NCI-H2171 treated with DMSO at 0.1 percent for 48 hours (cell line): Measurements from ENCODE around the gene ARMC9.
"Not testable (repeated sequence)": the region's sequence is repeated elsewhere in the genome, so short reads cannot be mapped to it uniquely, and the experiment has no call there.

ENCODE experiments used
- DNase-seq: peaks from one replicate; lab custom pipeline; 2025; lab: John Stamatoyannopoulos, UW

Gene ARMC9, protein sequence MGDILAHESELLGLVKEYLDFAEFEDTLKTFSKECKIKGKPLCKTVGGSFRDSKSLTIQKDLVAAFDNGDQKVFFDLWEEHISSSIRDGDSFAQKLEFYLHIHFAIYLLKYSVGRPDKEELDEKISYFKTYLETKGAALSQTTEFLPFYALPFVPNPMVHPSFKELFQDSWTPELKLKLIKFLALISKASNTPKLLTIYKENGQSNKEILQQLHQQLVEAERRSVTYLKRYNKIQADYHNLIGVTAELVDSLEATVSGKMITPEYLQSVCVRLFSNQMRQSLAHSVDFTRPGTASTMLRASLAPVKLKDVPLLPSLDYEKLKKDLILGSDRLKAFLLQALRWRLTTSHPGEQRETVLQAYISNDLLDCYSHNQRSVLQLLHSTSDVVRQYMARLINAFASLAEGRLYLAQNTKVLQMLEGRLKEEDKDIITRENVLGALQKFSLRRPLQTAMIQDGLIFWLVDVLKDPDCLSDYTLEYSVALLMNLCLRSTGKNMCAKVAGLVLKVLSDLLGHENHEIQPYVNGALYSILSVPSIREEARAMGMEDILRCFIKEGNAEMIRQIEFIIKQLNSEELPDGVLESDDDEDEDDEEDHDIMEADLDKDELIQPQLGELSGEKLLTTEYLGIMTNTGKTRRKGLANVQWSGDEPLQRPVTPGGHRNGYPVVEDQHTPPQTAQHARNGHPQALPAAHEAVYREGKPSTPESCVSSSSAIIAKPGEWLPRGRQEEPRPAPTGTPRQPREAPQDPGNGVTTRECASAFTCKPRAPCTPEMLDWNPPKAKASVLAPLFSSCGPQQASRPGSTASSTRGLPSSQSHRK

DNA sequence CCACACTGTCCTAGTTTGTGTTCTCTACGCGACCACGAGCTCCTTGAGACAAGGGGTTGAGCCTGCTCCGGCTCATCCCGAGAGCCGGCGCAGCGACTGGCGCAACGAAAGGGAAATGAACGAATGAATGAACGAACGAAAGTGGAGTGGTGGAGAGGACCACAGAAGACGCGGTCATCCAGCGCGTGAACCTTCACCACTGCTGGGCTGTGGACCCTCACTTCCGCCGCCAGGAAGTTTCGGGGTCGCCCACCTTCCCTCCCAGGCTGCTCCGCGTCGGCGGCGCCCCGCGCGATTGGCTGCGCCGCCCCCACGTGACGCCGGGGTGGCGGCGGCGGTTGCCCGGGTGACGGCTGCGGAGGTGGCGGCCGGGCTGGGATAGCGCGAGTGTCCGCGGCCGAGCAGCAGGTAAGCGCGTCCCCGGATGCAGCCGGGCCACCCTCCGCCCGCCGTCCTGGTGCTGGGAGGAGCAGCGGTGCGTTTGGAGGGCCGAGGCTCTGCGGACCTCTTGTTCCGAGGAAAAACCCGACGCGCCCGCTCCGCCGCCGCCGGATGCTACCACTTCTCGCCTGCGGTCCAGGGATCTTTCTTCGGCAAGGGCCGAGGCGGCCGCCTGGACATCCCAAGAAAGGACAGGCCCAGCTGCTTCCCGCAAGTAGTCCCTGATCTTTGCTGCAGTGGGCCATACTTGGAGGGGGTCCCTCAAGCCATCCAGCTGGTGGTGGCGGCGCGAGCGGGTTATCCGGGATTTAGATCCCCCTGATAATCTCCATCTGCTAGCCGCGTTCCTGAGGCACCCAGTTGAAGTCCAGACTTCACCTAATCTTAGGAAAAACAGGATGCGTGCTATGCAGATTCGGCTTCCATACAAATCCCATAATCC is at the start of gene ARMC9:
Gene ARMC9, plus strand, starts transcription at position 341 of the 883 bp plus-strand sequence. CDS start 7,608 bp downstream, outside the sequence.
- peak; percentile 37 for DNase-seq

DNA sequence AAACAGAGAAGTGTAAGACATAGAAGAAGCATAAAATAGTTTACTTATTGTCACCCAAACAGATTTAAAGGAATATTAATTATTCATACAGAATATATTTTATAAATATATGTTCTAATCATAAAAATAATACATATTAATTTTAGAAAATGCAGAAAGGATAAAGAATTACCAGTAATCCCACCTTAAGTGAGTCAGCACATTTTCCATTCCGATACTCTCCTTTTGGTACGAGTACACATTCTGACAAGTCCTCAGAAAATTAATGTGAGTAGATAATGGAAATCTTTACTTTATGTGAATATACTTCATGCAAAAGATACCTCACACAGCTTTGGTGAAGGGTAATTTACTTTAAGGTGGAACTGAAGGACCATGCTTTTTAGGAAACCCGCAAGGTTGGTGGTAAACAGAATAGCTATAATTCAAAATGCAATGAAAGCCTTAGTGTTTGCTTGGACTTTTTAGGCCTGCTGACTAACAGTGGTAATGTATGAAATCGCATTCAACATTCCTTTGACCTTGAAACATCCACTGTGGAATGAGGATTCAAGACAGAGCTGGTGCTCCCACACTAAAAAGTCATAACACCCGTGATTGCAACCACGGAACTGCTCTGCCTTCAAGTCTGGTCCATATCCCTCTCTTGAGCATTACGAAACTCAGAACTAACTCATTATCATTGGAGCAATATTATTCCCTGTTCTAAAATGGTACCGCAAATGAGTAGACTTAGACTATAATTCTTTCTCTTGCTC is 45.5 kb upstream of the ARMC9 start:
- no peak for DNase-seq

DNA sequence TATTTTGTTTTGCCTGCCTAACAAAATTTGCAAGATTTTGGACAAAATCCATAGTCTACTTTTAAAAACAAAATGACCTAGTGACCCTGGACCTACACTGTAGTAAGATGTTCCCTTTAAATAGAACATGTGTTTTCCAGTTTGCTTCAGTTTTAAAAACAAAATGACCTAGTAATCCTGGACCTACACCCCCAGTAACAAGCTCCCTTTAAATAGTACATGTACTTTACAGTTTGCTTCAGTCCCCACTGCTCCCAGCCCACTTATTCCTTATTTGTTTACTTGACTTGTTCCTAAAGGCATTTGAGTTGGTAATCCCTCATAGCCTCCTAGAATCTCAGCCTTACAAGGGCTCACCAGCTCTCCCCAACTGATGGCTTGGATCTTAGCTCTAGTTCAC is 39.1 kb upstream of the ARMC9 start:
- DNase-seq: no peak

DNA sequence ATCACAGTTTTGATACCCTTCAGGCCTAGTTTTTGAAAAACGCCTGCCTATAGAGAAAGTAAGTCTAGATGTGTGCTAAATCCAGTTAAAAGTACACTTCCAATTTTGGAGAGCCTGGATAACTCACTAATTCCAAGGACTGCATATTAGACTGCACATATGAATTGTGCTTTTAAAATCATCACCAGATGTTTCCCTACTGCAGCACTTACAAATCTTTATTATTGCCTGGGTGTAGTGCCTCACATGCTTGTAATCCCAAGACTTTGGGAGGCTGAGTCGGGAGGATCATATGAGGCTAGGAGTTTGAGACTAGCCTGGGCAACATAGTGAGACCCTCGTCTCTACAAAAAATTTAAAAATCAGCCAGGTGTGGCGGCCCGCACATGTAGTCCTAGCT is 37.7 kb upstream of the ARMC9 start:
- DNase-seq: no peak

DNA sequence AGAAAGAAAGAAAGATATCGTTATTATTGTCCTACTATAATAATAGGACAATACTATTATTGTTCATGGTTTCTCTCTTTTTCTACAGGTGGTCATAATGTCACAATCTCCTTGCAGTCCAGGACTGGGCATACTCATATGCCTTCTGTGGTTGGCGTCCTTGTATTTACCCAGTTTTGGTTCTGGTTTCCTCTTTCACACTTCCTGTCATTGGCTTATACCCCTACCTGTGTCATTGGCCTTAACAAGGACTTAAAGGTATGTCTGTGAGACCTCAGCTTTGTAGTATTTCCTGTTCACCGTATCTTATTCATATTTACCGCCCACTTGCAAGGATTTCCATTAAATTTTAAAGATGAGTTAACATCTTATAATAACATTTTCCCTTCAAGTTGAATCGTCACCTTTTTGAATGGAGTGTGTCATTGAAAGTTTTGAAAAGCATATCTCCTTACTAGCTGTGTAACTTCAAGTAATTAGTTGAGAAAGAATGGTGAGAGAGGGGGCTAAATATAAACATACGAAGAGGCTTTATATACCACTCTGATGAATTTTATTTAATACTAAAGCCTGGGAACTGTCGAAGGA is 37.1 kb upstream of the ARMC9 start:
- no peak for DNase-seq

DNA sequence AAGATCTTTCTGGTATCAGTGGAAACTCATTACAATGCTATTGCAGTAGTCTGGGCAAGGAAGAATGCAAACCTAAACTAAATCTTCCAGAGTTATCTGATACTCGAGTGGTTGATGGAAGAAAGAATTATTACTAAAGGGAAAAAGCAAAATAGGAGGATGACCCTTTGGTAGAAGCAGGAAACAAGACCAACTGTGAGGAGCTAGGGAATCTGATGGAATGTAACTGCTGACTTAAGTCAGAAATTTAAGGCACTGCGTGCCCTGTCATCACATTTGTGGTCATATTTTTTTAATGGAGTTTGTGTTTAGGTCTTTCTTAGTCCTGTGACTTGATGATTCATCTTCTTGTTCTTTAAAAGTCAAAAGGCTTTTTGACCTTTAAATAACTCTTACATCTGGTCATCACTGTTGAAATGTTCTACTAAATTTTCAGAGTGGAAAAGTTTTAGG is 36.5 kb upstream of the ARMC9 start:
- DNase-seq: no peak

DNA sequence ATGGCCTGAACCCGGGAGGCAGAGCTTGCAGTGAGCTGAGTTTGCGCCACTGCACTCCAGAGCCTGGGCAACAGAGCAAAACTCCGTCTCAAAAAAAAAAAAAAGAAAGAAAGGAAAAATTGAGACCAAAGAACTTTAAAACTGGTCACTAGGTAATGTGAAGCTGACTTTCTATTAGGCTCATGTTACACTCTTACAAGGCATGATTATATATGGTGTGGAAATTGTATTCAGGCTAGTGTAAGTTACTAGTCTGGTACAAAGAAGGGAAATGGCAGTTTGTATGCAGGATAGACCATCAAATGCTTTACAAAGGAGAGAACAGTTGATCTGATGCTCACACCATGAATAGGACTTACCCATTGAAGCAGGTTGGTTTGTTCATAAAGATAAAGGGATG is 35.4 kb upstream of the ARMC9 start:
- no peak for DNase-seq

DNA sequence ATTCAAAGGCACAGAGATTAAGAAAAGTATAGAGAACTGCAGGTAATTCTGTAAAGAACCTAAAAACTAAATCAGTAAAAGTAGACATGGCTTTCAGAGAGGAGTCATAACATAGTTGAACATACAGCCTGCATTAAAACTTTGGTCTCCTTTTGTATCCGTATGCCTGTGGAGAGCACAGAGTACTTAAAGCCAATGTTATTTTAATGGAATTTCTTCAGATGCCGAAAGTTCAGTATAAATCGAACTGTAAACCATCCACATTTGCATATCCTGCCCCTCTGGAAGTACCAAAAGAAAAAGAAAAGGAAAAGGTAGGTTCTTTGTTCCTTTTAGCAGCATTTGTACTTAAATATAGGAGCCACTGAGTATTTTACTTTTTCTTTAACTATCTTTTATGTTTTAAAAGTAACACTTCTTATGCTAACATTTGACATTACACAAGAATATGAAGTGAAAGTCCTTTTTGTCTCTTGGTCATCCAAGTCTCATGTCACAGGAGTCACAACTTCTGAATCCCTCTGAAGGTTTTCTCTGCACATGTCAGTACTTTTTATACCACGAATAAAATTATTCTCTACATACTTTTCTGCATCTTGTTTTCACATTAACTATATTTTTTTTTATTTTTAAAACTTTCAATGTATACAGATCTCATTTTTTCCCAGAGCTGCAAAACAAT is 34.9 kb upstream of the ARMC9 start:
- no peak for DNase-seq

DNA sequence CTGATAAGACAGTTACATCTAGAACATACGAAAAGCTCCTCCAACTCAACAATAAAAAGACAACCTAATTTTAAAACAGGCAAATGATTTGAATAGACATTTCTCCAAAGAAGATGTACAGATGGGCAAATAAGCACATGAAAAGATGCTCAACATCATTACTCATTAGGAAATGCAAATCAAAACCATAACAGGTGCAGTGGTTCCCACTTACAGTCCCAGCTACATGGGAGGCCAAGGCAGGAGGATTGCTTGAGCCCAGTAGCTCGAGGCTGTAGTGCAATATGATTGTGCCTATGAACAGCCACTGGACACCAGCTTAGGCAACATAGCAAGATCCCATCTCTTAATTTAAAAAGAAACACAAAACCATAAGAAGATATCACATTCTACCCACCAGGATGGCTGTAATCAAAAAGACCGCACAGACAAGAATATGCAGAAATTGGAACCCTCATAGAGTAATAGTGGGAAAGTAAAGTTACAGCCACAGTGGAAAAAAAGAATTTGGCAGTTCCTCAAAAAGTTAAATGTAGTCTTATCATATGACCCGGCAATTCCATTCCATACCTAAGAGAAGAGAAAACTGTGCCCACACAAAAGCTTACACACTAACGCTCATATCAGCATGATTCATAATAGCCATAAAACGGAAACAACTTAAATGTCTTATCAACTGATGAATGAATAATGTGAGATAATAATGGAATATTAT is 30.5 kb upstream of the ARMC9 start:
- DNase-seq: no peak

DNA sequence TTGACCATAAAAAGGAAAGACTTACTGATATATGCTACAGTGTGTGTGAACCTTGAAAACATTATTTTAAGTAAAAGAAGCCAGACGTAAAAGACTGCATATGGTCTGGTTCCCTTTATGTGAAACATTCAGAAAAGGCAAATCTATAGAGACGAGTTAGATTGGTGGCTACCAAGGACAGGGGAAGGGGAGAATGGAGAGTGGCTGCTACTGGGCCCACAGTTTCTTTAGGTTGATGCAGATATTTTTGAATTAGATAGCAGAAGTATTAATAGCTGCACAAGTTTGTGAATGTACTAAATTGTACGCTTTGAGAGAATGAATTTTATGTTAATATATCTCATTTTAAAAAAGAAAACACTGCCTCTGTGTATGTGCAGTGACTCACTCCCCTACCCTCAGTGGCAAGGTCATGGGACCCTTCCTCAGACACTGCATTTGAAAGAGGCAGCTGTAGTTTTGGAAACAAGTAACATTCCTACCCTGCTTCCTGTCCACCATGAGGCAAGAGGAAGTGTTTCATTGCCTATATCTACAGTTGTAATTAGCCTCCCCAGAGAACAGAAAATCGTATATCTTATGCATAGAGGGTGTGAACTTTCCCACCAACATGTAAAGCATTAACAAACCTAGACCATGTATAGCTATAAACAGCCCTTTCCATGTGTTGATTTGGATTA is 29.8 kb upstream of the ARMC9 start:
- no peak for DNase-seq

DNA sequence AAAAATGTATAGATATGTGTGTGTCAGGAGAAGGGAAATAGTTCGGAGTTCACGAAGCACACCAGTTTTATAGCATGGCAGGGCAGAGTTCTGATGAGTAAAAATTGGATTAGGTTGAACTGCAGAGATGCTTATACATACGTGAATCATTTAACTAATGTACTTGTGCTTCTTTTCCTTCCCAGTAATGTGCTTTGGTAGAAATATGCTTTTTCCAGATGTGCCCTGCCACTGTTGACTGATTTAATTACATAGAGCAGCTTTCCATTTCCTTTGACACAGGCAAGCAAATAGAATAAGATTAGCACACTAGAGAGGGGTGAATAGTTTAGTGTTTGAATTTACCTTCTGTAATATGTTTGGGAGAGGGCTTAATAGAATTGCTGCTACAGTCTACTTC is 28.9 kb upstream of the ARMC9 start:
- DNase-seq: no peak

DNA sequence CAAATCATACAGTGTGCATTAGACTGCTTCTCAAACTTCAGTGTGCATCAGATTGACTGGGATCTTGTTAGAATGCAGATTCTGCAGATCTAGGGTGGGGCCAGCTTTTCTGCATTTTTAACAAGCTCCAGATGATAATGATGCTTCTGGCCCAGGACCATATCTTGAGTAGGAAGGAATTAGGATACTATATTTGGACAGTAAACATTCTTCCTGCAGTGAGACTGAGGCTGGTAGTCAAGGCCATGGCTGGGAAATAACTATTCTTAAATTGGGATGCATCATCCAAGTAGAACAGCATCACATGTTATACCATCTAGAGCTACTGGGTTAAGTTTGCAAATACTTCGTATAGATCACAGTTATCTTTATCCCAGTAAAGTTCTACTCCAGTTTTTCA is 28.4 kb upstream of the ARMC9 start:
- no peak for DNase-seq

DNA sequence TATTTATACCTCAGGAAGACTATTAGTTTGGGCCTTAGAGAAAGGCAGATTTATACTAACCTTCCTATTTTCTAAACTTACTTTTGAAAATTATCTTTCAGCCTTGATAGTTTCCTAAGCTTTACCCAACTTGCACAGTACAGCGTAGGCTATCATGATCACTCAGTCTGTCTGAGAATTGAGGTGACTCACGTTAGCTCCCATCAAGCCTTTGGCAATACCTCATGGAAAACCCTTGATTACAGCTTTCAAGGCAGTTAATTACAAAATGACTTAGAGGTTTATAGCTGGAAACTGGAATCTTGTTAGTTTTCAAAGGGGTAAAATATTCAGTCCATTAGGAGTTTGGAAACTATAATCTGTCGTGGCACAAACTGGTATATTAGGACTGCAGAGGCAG is 26.4 kb upstream of the ARMC9 start:
- DNase-seq: no peak

DNA sequence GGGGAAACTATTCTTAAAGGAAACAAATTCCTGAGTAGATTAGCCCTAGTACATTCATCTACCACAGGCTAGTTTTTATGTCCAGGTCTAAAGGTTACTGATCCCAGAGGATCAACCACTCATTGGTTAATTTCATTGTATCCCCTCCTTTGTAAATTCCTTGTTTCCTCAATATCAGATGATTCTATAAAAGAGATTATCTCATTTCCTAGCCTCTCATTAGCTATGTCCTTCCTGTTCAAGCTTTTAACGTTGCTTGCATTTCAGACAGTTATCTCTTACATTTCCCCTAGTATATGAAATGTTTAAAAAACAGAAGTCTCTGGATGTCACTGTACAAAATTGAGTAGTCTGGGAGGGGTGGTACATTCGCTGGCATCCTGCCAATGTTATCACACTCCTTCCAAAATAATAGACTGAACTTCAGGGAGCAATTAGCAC is 24.2 kb upstream of the ARMC9 start:
- DNase-seq: no peak

DNA sequence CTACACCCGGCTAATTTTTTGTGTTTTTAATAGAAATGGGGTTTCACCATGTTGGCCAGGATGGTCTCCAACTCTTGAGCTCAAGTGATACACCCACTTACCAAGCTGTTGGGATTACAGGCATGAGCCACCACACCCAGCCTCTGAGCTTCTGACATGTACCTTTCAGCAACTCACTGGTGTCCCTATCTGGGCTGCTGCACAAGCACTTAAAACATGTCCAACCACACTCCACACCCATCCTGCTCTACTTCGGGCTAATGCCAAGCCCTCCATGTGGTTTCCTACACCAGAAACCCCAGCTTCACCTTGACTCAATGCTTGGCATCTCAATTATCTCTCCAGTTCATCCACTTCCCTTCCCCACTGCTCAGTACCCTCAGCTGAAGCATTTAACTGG is 22.4 kb upstream of the ARMC9 start:
- DNase-seq: no peak

DNA sequence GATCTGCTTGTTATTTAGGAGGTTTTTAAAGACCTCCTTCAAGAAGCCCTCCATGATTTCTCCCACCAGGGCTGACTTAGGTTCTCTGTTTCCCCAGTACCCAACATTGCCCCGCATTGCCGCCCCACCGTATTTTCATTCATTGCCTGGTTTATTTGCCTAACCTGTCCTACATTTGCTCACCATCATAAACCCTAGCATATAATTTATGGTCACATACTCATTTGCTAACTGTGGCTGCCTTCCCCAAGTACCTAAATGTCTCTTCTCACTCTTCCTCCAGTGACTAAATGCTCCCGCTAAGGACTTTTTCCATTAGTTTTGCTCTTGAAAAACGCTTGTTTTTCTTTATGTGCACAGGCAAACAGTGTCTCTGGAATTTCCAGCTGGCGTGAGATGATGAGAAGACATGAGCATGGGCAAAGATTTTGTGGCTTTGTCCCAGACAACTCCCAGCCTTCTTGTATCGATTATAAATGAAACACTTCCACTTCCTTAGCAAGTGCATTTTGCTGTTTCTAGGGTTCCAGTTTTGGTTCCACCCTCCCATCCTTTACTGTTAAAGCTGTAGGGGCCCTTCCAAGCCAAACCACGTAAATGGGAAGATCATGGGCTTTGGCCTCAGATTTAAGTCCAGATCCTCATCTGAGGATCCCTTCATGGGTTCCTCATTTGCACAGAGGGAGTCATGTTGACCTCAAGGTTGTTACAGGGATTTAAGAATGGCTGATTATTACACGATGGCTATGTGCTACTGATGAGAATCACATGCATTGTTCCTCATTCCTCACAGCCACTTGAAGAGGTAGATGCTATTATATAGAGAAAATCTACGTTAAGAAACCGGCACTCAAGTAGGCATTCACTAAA is 21.0 kb upstream of the ARMC9 start:
- no peak for DNase-seq

DNA sequence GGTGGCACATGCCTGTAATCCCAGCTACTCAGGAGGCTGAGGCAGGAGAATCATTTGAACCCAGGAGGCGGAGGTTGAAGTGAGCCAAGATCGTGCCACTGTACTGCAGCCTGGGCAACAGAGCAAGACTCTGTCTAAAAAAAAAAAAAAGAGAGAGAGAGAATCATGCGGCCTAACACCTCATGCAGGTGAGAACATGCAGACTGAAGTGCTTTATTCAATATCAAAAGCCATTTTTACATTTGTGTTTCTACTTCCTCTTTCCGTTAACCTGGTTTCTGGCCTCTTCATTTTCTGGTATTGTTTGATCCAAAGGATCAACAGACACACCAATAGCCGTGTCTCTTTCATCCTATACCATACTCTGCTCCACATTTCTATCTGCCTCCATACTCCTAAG is 19.6 kb upstream of the ARMC9 start:
- not testable (repeated sequence) for DNase-seq

DNA sequence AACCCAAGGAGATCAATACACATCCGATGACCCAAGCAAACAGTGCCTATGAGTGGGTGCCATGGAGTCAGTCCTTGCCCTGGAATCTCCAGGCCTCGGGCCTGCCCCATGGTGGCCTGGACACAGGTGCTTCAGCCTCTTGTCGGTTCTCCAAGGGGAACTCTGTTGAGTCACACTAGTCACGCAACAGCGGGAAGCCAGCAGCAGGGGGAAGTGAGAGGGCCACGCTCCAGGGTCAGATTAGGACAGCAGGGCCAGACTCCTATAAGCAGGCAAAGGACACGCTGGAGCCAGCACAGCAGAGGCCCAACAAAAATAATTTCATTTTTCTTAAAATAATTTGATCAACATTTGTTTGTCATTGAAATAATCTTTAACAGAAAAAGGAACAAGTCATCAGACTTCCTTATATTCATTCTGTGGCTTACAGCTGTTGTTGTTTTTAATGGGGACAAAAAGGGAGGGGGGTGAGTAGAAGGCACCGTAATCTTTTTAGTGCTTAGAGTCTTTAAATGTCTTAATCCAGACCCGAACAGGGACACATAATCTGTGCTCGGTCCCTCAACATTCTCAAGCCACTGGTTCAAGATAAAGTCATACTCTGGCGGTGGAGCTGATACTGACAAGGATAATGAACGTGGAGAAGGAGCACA is 16.4 kb upstream of the ARMC9 start:
- DNase-seq: no peak
